Rectal smooth muscle tissue (tissue), 1 donor: ENCODE measurements around the gene PSPH.
A peak's percentile ranks its signal among the peaks of the same experiment; 100 is the strongest.
"Not testable (repeated sequence)": the region's sequence is repeated elsewhere in the genome, so short reads cannot be mapped to it uniquely, and the experiment has no call there.

Experiments used
- H3K27ac ChIP-seq: one replicate; pipeline ENCODE4 v1.7.0; 2013; ENCODE audit warnings: low read depth, low read length, inconsistent platforms
- H3K27me3 ChIP-seq: one replicate; pipeline ENCODE4 v1.7.0; 2013; ENCODE audit warnings: low read length; ENCODE audit not compliant: control insufficient read depth, insufficient read depth
- H3K36me3 ChIP-seq: one replicate; pipeline ENCODE4 v1.7.0; 2013; ENCODE audit warnings: low read length; ENCODE audit not compliant: control insufficient read depth, insufficient read depth
- H3K4me1 ChIP-seq: one replicate; pipeline ENCODE4 v1.7.0; 2013; ENCODE audit warnings: low read length; ENCODE audit not compliant: control insufficient read depth, insufficient read depth
- H3K4me3 ChIP-seq: one replicate; pipeline ENCODE4 v1.7.0; 2013; ENCODE audit warnings: low read length
- H3K9ac ChIP-seq: one replicate; pipeline ENCODE4 v1.7.0; 2013; ENCODE audit warnings: low read length

Gene PSPH

DNA sequence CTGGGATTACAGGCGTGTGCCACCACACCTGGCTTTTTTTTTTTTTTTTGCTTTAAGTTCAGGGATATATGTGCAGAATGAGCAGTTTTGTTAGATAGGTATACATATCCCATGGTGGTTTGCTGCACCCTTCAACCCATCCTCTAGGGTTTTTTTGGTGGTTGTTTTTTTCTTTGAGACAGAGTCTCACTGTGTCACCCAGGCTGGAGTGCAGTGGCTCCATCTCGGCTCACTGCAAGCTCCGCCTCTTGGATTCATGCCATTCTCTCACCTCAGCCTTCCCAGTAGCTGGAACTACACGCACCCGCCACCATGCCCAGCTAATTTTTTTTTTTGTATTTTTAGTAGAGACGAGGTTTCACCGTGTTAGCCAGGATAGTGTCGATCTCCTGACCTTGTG, 2.5 kb downstream of the PSPH start:
- H3K27ac ChIP-seq, H3K4me3 ChIP-seq: not testable (repeated sequence)

GRCh38 chr7:56048245-56048644, 3.0 kb downstream of the PSPH start:
- Histone ChIP-seq H3K9ac (no peak overlapping the region), H3K4me3 (no peak overlapping the region), H3K4me1 (peaks cover 8% of the 10 kb centered on the region), H3K27ac (no peak overlapping the region), H3K27me3 (no peaks in the 10 kb centered on the region), H3K36me3 (no peaks in the 10 kb centered on the region)

More for the DNA sequence above, 2.5 kb downstream of the PSPH start:
- not testable (repeated sequence) for H3K9ac ChIP-seq, H3K36me3 ChIP-seq, H3K4me1 ChIP-seq, H3K27me3 ChIP-seq

GRCh38 chr7:56047446-56048116, 3.7 kb downstream of the PSPH start:
- not testable (repeated sequence) for H3K27me3 ChIP-seq, H3K36me3 ChIP-seq, H3K9ac ChIP-seq, H3K4me1 ChIP-seq, H3K4me3 ChIP-seq
- H3K27ac ChIP-seq, result peak overlapping the region; percentile 53

DNA sequence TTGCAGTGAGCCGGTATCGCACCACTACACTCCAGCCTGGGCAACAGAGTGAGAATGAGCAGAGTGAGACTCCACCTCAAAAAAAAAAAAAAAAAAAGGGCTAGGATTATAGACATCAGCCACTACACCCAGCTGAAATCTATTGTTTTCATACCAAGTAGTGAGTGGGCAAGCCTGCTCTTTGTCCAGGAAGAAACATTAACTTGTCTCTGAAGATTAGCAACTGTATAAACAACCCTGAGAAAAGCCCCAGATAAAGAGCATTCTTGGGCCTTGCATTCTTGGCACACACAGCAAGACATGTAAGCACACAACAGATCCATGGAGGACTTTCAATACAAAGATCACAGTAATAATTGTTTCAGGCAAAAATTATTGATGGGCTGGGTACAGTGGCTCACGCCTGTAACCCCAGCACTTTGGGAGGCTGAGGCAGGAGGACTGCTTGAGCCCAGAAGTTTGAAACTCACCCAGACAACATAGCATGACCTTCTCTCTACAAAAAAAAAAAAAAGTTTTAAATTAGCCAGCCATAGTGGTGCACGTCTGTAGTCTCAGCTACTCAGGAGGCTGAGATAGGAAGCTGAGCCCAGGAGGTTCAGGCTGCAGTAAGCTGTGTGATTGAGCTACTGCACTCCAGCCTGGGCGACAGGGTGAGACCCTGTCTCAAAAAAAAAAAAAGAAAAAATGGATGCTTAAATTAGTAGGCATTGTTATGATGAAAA, 4.4 kb downstream of the PSPH start:
- H3K9ac ChIP-seq, result no peak overlapping the region
- peak overlapping the region; percentile 53 for H3K27ac ChIP-seq

GRCh38 chr7:56045758-56046157, 5.5 kb downstream of the PSPH start:
- H3K36me3 ChIP-seq, H3K27me3 ChIP-seq, H3K27ac ChIP-seq, H3K4me3 ChIP-seq, H3K9ac ChIP-seq, H3K4me1 ChIP-seq: not testable (repeated sequence)

More for the DNA sequence above, 4.4 kb downstream of the PSPH start:
- Histone ChIP-seq H3K4me3 (no peak overlapping the region), H3K4me1 (peaks cover 2% of the 10 kb centered on the region), H3K27me3 (no peaks in the 10 kb centered on the region), H3K36me3 (no peaks in the 10 kb centered on the region)

DNA sequence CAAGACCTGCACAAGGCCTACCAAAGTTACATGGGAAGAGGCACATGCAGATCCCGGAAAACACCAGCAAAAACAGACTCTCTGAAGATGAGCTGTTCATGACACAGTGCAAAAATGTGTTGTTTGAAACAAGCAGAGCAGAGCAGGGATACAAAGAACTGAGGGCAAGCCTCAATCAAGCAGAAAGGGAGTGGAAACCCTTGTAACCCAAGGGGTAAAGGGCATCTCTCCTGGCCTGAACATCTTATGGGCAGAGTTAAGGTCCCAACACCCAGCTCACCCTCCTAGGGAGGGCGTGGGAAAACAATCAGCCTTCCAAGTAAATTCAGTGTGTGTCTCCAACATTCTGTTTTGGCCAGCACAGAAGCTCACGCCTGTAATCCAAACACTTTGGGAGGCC, 10.5 kb downstream of the PSPH start:
- Histone ChIP-seq H3K4me3 (no peak overlapping the region), H3K36me3 (no peaks in the 10 kb centered on the region), H3K9ac (no peak overlapping the region), H3K27ac (no peak overlapping the region), H3K4me1 (no peaks in the 10 kb centered on the region), H3K27me3 (no peaks in the 10 kb centered on the region)

DNA sequence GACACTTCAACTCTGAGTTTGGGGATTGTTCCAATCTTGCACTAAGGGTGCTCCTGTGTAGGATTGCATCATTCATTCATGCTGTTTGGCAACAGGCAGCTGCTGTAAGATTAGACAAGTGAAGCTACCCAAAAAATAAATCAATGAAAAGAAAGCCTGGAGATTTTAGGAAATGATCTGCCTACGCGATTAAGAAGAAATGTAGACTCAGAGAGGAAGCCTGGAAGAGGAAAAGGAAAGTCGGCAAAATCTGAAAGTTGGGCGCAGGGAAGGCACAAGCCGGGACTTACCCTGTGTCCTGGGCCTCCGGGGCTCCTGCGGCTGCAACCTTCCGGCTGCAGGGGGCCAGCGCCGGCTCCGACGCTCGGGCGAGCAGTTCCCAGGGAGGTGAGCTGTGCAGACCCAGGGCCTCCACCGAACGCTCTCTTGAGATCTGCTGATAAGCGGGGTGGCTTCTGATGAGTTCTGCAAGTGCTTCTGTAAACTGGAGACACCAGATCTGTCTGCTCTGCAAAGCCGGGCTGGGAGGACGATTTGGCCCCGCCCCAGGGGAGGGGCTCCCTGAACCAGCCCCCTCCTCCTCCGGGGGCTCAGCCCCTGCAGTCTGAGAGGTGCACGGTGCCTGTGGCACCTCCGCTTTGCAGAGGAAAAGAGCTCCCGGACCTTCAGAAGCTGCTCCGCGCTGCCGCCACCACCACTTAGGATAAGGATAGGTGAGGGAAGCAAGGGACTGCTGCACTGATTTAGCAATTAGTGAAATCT, 17.4 kb downstream of the PSPH start:
- Histone ChIP-seq H3K27ac (no peak overlapping the region), H3K9ac (no peak overlapping the region), H3K4me1 (no peaks in the 10 kb centered on the region), H3K4me3 (peak overlapping the region; percentile 81), H3K36me3 (no peaks in the 10 kb centered on the region), H3K27me3 (no peaks in the 10 kb centered on the region)

- not testable (repeated sequence) for H3K9ac ChIP-seq, H3K27me3 ChIP-seq, H3K36me3 ChIP-seq, H3K4me3 ChIP-seq, H3K4me1 ChIP-seq, H3K27ac ChIP-seq
These were observed 18.7 kb downstream of the PSPH start for GRCh38 chr7:56032578-56032977.

GRCh38 chr7:56031556-56031955, 19.7 kb downstream of the PSPH start:
- not testable (repeated sequence) for H3K27ac ChIP-seq, H3K4me1 ChIP-seq, H3K36me3 ChIP-seq, H3K4me3 ChIP-seq, H3K27me3 ChIP-seq, H3K9ac ChIP-seq

DNA sequence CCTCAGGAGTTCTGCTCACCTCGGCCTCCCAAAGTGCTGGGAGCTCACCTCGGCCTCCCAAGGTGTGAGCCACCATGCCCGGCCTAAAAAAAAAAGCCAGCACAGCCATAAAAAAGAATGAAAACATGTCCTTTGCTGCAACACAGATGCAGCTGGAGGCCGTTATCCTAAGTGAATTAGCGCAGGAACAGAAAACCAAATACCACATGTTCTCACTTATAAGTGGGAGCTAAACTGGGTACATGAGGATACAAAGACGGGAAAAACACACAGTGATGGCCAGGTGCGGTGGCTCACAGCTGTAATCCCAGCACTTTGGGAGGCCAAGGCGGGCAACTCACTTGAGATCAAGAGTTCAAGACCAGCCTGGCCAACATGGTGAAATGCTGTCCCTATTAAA, 20.9 kb downstream of the PSPH start:
- H3K4me1 ChIP-seq, result no peaks in the 10 kb centered on the region
- no peak overlapping the region for H3K4me3 ChIP-seq
- no peak overlapping the region for H3K27ac ChIP-seq
- H3K9ac ChIP-seq, result no peak overlapping the region
- H3K27me3 ChIP-seq, result no peaks in the 10 kb centered on the region
- no peaks in the 10 kb centered on the region for H3K36me3 ChIP-seq

DNA sequence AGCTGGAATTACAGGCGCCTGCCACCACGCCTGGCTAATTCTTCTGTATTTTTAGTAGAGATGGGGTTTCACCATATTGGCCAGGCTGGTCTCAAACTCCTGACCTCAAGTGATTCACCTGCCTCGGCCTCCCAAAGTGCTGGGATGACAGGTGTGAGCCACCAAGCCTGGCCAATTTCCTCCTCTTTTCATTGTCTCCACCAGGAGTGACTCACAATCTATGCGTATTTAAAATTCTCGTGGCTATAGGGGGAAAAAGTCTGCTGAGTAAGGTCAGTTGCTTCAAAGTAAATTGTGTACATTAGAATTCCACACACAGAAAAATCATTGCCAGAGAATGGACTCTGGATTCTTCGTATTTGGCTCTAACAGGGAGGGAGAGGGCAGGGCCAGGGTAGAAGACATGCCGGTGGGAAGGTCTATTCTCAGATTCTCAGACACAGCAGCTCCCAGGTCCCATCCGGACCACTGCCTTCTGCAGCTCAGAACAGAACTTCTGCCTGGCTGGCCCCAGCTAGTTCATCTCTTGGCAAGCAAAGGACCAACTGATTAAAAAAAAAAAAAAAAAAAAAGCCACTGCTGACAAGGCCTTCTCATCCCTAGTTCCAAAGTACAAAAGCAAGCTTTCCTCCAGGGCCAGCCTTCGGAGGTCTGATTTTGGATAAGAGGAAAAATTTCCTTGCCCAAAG, 22.2 kb downstream of the PSPH start:
- H3K36me3 ChIP-seq, result no peaks in the 10 kb centered on the region

DNA sequence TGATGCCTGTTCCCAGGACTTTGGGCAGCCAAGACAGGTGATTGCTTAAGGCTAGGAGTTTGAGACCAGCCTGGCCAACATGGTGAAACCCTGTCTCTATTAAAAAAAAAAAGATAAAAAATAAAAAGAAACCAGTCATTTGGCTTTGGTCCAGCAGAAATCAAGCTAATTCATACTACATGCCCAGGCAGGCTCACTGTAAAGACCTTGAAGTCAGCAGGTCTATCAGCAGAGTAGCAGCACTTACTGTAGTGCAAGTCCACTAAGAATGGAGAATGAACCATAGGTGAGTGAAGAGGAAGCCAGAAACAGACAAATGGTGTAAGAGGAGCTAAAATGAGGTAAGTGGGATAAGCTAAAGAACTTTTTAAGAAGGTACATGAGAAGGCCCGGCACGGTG, 24.7 kb downstream of the PSPH start:
- H3K9ac ChIP-seq, result no peak overlapping the region
- no peak overlapping the region for H3K4me3 ChIP-seq
- no peaks in the 10 kb centered on the region for H3K36me3 ChIP-seq
- no peaks in the 10 kb centered on the region for H3K4me1 ChIP-seq
- no peak overlapping the region for H3K27ac ChIP-seq
- H3K27me3 ChIP-seq, result no peaks in the 10 kb centered on the region

More for the DNA sequence above, 22.2 kb downstream of the PSPH start:
- Histone ChIP-seq H3K27ac (no peak overlapping the region), H3K4me3 (no peak overlapping the region), H3K4me1 (no peaks in the 10 kb centered on the region), H3K9ac (no peak overlapping the region), H3K27me3 (no peaks in the 10 kb centered on the region)
